ENCODE results near the gene ATP8A2.

The ATP8A2 gene

GRCh38 chr13:25898991-25899390, 527.2 kb downstream of the ATP8A2 start:
- no peak for DNase-seq

GRCh38 chr13:25899464-25899863, 527.7 kb downstream of the ATP8A2 start:
- no peak for DNase-seq

- no peak for DNase-seq
Observed at GRCh38 chr13:25899952-25900351, 528.2 kb downstream of the ATP8A2 start.

- peak; percentile 17 for DNase-seq
Observed at GRCh38 chr13:25901460-25902376, 529.9 kb downstream of the ATP8A2 start.

GRCh38 chr13:25902455-25902854, 530.7 kb downstream of the ATP8A2 start:
- DNase-seq = no peak

- DNase-seq = no peak
Observed at GRCh38 chr13:25902891-25903341, 531.1 kb downstream of the ATP8A2 start.

GRCh38 chr13:25904830-25905229, 533.1 kb downstream of the ATP8A2 start:
- no peak for DNase-seq

- DNase-seq = no peak
Observed at GRCh38 chr13:25905611-25906010, 533.8 kb downstream of the ATP8A2 start.

GRCh38 chr13:25906191-25906661, 534.5 kb downstream of the ATP8A2 start:
- DNase-seq = no peak

GRCh38 chr13:25908366-25908765, 536.6 kb downstream of the ATP8A2 start:
- no peak for DNase-seq

GRCh38 chr13:25910243-25910642, 538.5 kb downstream of the ATP8A2 start:
- DNase-seq = peak; percentile 27

- peak; percentile 65 for DNase-seq
Observed at GRCh38 chr13:25910991-25911419, 539.2 kb downstream of the ATP8A2 start.

GRCh38 chr13:25912961-25913360, 541.2 kb downstream of the ATP8A2 start:
- DNase-seq = peak; percentile 14

GRCh38 chr13:25915840-25916518, 544.2 kb downstream of the ATP8A2 start:
- DNase-seq = no peak

- DNase-seq = no peak
Observed at GRCh38 chr13:25920277-25920676, 548.5 kb downstream of the ATP8A2 start.

GRCh38 chr13:25920931-25921330, 549.2 kb downstream of the ATP8A2 start:
- DNase-seq = no peak

- no peak for DNase-seq
Observed at GRCh38 chr13:25922376-25922775, 550.6 kb downstream of the ATP8A2 start.

- no peak for DNase-seq
Observed at GRCh38 chr13:25923217-25924085, 551.7 kb downstream of the ATP8A2 start.

GRCh38 chr13:25927363-25927762, 555.6 kb downstream of the ATP8A2 start:
- no peak for DNase-seq

- peak; percentile 86 for DNase-seq
Observed at GRCh38 chr13:25927932-25928331, 556.2 kb downstream of the ATP8A2 start.

- no peak for DNase-seq
Observed at GRCh38 chr13:25928941-25929505, 557.2 kb downstream of the ATP8A2 start.

GRCh38 chr13:25929816-25930215, 558.0 kb downstream of the ATP8A2 start:
- no peak for DNase-seq
